ENCODE data around the gene CD24. TPM values are rescaled to one million over a fixed set of nuclear protein-coding genes. Genes with fewer than 3 reads are reported as not detected.
"Not testable (repeated sequence)": the region's sequence is repeated elsewhere in the genome, so short reads cannot be mapped to it uniquely, and the experiment has no call there.

The CD24 gene
- total RNA-seq, 1 experiment from 2014 or later: 937 TPM

GRCh38 chr6:107020239-107020638 lies 45.7 kb upstream of the CD24 start (continued):
- TF ChIP-seq ATF2 (CRISPR knock-in tag; IDR thresholded peaks at IDR 0.05; ENCODE audit: borderline replicate concordance, low read depth) (no peak), ZNF232 (CRISPR knock-in tag; IDR thresholded peaks at IDR 0.05) (no peak), TEAD1 (CRISPR knock-in tag; IDR thresholded peaks at IDR 0.05) (no peak), ZNF425 (CRISPR knock-in tag; conservative IDR thresholded peaks at IDR 0.05) (no peak), HMGXB4 (CRISPR knock-in tag; IDR thresholded peaks at IDR 0.05) (no peak), SMAD3 (CRISPR knock-in tag; IDR thresholded peaks at IDR 0.05; ENCODE audit: borderline replicate concordance) (no peak)

GRCh38 chr6:107019628-107020027 lies 45.1 kb upstream of the CD24 start:
- H3K4me3 Mint-ChIP-seq; CTCF ChIA-PET; H3K9me3 Mint-ChIP-seq; H3K36me3 Mint-ChIP-seq; ATAC-seq; H3K4me1 Mint-ChIP-seq; DNase-seq (ENCODE audit: low spot score); H3K27ac Mint-ChIP-seq; H3K27me3 Mint-ChIP-seq (ENCODE audit: low read depth): not testable (repeated sequence)
- POLR2A ChIA-PET: interaction anchor here (0.6 kb wide), 1 partner anchor 25 kb away, joined by 4 read pairs; no protein-coding TSS in a partner anchor

- no peaks in the 10 kb centered on the region for H3K36me3 Mint-ChIP-seq
- POLR2A ChIA-PET: no interaction called here
- H3K4me3 Mint-ChIP-seq: no peak overlapping the region
- no peaks in the 10 kb centered on the region for H3K27me3 Mint-ChIP-seq (ENCODE audit: low read depth)
- CTCF ChIA-PET: interaction anchor here (0.6 kb wide), 1 partner anchor 19 kb away, joined by 5 read pairs; no protein-coding TSS in a partner anchor
- DNase-seq (ENCODE audit: low spot score) (no peak), ATAC-seq (no peak)
- no peak overlapping the region for H3K27ac Mint-ChIP-seq
- 0 out of 2 replicates have a peak, but pooled peaks cover 3% of the 10 kb centered on the region for H3K4me1 Mint-ChIP-seq
- TF ChIP-seq RELA (CRISPR knock-in tag; IDR thresholded peaks at IDR 0.05; ENCODE audit: borderline replicate concordance) (no peak), SP1 (CRISPR knock-in tag; conservative IDR thresholded peaks at IDR 0.05) (no peak), ERG (CRISPR knock-in tag; IDR thresholded peaks at IDR 0.05) (no peak), NR2C2 (CRISPR knock-in tag; IDR thresholded peaks at IDR 0.05) (no peak), ZNF416 (CRISPR knock-in tag; IDR thresholded peaks at IDR 0.05) (no peak), JUN (CRISPR knock-in tag; IDR thresholded peaks at IDR 0.05) (no peak), IRF1 (CRISPR knock-in tag; IDR thresholded peaks at IDR 0.05) (no peak), TEAD1 (CRISPR knock-in tag; IDR thresholded peaks at IDR 0.05) (no peak)
- no peaks in the 10 kb centered on the region for H3K9me3 Mint-ChIP-seq
These were observed 44.5 kb upstream of the CD24 start for GRCh38 chr6:107019047-107019446.

GRCh38 chr6:107009499-107009898 lies 35.0 kb upstream of the CD24 start:
- POLR2A ChIA-PET: no interaction called here
- H3K36me3 Mint-ChIP-seq: no peaks in the 10 kb centered on the region
- H3K27me3 Mint-ChIP-seq (ENCODE audit: low read depth): no peaks in the 10 kb centered on the region
- CTCF ChIA-PET: no interaction called here
- DNase-seq (ENCODE audit: low spot score): no peak
- ATAC-seq: no peak
- H3K9me3 Mint-ChIP-seq: no peaks in the 10 kb centered on the region
- TF ChIP-seq STAT6 (CRISPR knock-in tag; conservative IDR thresholded peaks at IDR 0.05; ENCODE audit: low read depth): no peak
- no peak overlapping the region for H3K27ac Mint-ChIP-seq
- peaks cover 4% of the 10 kb centered on the region; the same call in 1 of the 2 replicates for H3K4me1 Mint-ChIP-seq
- no peak overlapping the region for H3K4me3 Mint-ChIP-seq
